GM04504 (cell line): Measurements from ENCODE around the gene PDGFRB.

Experiments
- DNase-seq: peaks from one replicate; pipeline ENCODE4 v3.0.0-alpha.2; 2012; ENCODE audit warnings: low read depth

Gene PDGFRB

GRCh38 chr5:150129813-150130492 is 25.7 kb downstream of the PDGFRB start:
- no peak for DNase-seq

GRCh38 chr5:150129454-150129812 is 26.2 kb downstream of the PDGFRB start:
- no peak for DNase-seq

- no peak for DNase-seq
Measured at GRCh38 chr5:150126921-150127265, 28.8 kb downstream of the PDGFRB start.

GRCh38 chr5:150126199-150126920 is 29.3 kb downstream of the PDGFRB start:
- DNase-seq: no peak

- DNase-seq: no peak
Measured at GRCh38 chr5:150125334-150125733, 30.3 kb downstream of the PDGFRB start.

- DNase-seq: no peak
Measured at GRCh38 chr5:150124596-150124995, 31.0 kb downstream of the PDGFRB start.

GRCh38 chr5:150124111-150124557 is 31.5 kb downstream of the PDGFRB start:
- DNase-seq: no peak

- no peak for DNase-seq
Measured at GRCh38 chr5:150123542-150123941, 32.1 kb downstream of the PDGFRB start.

- DNase-seq: no peak
Measured at GRCh38 chr5:150122536-150123481, 32.8 kb downstream of the PDGFRB start.

GRCh38 chr5:150122158-150122510 is 33.5 kb downstream of the PDGFRB start:
- DNase-seq: no peak

- DNase-seq: no peak
Measured at GRCh38 chr5:150121448-150122157, 34.0 kb downstream of the PDGFRB start.

- DNase-seq: no peak
Measured at GRCh38 chr5:150120617-150121447, 34.8 kb downstream of the PDGFRB start.

- DNase-seq: no peak
Measured at GRCh38 chr5:150120062-150120441, 35.6 kb downstream of the PDGFRB start.

- no peak for DNase-seq
Measured at GRCh38 chr5:150119421-150120061, 36.1 kb downstream of the PDGFRB start.

GRCh38 chr5:150118561-150119229 is 37.0 kb downstream of the PDGFRB start:
- no peak for DNase-seq

- DNase-seq: no peak
Measured at GRCh38 chr5:150117945-150118560, 37.6 kb downstream of the PDGFRB start.

- no peak for DNase-seq
Measured at GRCh38 chr5:150116667-150117400, 38.8 kb downstream of the PDGFRB start.

- DNase-seq: no peak
Measured at GRCh38 chr5:150114773-150115408, 40.8 kb downstream of the PDGFRB start.
